GM19238 (cell line): Measurements from ENCODE around the gene IFNA2.
"Not testable (repeated sequence)": the region's sequence is repeated elsewhere in the genome, so short reads cannot be mapped to it uniquely, and the experiment has no call there.

Source experiments
- DNase-seq: peaks from one replicate; pipeline ENCODE4 v3.0.0; 2011; ENCODE audit warnings: low spot score; ENCODE audit not compliant: insufficient read length

The IFNA2 gene

GRCh38 chr9:21385131-21385670 is at the start of gene IFNA2:
Gene IFNA2, minus strand, starts transcription at chr9:21385398. Its CDS starts 69 bp downstream, at chr9:21385329.
- no peak for DNase-seq

DNA sequence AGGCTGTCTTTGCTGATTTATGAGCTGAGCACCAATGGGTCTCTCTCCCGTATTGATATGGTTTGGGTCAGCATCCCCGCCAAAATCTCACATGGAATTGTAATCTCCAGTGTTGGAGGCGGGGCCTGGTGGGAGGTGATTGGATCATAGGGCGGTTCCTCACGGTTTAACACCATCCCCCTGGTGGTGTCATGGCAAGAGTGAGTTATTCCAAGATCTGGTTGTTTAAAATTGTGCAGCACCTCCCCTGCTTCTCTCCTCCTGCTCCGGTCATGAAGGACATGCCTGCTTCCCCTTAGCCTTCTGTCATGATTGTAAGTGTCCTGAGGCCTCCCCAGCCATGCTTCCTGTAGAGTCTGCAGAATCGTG is 49.8 kb upstream of the IFNA2 start:
- DNase-seq = not testable (repeated sequence)

DNA sequence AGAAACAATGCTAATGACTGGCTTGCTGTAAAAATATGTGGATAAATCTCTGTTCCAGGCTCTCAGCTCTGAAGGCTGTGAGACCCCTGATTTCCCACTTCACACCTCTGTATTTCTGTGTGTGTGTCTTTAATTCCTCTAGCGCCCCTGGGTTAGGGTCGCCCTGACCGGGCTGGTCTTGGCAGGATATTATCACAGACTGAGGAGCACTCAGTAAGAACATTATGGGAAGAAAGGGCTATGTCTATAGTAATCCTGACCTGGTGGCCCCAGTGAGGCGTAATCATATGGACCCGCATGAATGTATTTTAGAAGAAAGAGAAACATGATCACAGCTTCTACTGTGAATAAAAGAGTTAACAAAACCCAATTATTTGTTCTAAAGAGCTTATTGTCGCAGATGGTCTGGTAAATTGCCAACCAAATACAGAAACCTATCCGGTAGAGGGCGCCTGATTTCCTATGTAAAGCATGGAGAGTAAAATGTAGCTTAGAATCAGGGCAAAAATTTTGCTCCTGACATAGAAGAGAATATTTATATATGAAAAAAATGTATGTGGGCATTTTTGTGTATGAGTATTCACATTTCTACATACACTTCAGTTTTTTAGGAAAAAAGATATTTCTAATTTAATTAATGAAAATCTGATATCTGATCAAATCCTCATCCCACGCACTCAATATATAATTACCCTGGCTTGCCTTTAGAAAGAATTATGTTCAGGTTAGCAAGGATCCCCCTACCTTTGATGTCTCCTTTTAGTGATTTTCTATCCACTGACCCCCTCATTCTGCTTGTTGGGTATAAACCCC is 49.2 kb upstream of the IFNA2 start:
- DNase-seq = no peak

DNA sequence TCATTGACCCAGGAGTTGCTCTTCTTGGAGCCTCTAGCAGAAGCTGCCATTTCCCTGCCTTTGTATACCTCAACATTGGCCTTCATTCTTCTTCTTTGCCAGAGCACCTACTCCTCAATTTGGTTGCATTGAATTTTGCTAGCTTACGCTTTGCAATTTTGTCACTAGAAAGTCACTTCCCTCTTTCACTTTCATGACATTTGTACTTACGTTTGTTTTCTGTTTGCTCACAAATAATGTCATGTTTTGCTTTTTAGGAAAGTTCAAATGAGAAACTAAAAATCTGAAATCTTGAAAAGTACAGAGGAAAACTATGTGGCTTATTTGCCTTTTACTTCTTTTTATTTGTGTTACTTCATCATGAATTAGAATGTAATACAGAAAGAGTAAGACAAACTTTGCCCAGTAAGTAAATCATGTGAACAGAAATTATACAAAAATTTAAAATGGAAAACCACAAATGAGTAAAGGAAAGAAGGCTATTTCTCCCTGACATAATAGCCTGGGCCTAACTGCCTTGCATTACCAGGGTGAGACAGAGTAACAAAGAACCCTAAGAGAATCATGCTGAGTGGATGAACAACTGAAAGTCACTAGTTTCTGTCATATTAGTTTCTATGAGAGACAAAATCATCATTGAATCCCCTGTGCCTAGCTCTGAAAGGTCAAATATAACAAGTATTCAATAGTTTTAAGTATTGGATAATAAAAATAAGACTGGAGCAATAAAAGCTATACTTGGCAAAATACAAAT is 47.7 kb upstream of the IFNA2 start:
- DNase-seq = no peak

GRCh38 chr9:21429191-21429590 is 44.0 kb upstream of the IFNA2 start:
- DNase-seq = no peak

DNA sequence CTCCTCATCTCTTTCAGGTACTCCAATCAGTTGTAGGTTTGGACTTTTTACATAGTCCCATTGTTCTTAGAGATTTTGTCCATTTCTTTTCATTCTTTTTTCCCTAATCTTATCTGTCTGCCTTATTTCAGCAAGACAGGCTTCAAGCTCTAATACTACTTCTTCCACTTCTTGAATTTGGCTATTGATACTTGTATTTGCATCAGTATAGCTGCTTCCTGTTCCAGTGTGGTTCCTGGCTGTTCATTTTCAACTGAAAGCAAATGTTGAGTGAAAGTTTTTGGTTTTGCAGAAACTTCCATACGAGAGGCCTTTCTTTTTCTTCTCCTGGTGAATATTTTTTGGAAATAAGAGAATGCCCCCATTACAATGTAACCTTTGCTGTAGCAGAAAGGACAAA is 43.0 kb upstream of the IFNA2 start:
- DNase-seq = no peak

DNA sequence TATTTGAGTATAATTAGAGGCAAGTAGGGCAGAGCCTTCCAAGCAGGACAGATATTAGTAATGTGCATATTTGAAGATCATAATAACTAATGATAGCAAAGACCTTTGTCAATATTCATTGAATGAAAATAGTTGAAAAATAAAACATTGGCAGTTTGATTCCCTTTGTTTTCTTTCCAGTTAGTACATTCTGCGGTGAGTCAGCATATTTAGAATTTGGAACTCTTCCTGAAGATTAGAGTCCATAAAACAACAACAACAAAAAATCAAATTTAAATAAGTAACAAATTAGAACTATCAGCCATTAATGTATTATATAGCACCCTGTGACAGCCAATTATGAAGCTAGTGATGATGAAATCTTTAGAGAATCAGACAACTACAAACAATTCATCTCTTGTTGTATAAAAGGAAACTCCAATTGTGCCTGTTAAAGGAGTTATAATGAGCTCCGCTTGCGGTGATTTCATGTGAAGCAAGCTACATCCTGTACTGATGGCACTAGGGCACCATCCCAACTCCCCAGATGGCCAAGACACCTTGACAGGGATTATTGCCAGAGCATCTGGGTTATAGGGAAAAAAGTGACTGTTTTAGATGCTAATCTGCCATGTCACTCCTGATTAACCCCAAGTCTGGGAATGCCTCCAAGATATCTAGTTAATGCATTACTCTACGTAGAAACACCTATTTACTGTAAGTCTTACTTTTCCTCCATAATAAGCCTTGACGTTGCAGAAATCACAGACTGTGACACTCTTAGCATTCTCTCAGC is 30.5 kb upstream of the IFNA2 start:
- DNase-seq = no peak

DNA sequence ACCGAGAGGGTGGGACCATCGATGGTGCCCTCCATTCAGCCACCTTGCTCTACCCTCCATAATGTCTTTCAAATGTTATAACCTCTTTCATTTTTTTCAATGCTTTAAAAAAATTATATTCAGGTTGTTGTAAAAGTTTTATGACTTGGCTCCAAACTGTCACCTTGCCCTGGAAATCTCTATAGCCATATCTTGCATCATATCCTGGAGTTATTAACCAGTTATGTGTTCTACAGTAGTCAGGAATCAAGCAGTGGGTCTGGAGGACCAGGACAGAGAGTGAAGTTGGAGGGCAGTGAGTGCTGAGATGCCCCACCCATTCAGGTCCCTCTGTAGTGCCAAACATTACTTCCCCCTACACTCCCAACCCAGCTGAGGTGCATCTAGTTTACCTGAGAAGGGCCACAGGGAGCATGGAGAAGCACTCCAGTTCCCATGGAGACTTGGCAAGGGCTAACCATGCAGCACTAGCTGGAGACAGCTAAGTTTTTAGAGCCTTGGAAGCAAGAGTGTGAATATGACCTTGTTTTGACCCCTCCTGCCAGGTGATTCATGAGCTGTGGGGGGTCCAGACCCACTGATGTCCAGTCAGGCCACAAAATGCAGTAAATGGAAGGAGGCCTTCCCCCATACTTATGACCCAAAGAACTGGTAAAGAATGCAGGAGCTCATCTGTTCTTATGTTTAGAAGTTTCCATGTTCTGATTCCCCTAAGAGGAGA is 29.2 kb upstream of the IFNA2 start:
- DNase-seq = no peak

- DNase-seq = no peak
Measured at GRCh38 chr9:21413624-21414023, 28.4 kb upstream of the IFNA2 start.

GRCh38 chr9:21413151-21413550 is 28.0 kb upstream of the IFNA2 start:
- DNase-seq = no peak

GRCh38 chr9:21412107-21412506 is 26.9 kb upstream of the IFNA2 start:
- DNase-seq = no peak

GRCh38 chr9:21408817-21409216 is 23.6 kb upstream of the IFNA2 start, which contains the start of gene IFNA8:
Gene IFNA8, plus strand, starts transcription at chr9:21409117. Its CDS starts 60 bp downstream, at chr9:21409177.
- no peak for DNase-seq

DNA sequence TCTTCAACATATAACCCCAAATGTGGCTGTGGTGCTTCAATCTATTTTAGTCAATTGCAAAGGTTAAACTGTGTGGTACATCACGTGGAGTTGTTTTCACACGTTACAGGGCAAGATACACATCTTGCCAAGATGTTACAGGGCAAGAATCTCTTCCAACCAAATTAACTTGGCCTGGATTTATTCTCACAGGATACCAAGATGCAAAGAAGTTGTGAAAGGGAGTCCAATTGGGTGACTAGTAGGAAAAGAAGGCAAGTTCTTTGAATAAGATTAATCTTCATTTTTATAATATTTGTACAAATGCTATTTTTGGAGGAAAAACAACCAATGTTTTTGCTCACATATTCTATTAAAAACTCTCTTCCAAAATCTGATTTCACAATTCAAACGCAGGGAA is 18.9 kb upstream of the IFNA2 start:
- DNase-seq = no peak

- no peak for DNase-seq
Measured at GRCh38 chr9:21402386-21403251, 17.4 kb upstream of the IFNA2 start.

GRCh38 chr9:21399956-21400355 is 14.8 kb upstream of the IFNA2 start:
- DNase-seq = no peak

DNA sequence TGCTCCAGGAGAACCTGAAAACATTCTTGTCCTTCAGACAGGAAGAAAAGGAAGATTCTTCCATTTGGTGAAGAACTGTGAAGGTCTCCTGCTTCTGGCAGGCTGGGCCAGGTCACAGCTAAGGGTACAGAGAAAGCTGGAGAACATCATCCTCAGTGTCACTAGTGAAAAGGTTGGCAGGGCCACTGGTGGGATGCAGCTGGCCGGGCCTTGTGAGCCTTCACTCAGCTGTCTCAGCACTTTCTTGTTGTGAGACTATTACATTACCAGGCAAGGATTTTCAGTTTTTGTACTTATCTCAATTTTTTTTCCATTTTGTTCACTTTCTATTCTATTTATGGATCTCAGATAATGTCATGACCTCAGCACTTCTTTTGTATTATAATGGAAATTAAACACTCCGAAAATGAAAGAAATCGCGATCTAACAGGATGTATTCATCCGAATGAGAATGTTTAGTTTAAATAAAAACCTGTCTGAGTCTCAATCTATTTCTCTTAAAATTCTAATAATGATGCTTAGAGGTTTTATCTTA is 13.8 kb upstream of the IFNA2 start:
- no peak for DNase-seq

GRCh38 chr9:21395778-21396717 is 10.8 kb upstream of the IFNA2 start:
- no peak for DNase-seq

GRCh38 chr9:21392270-21392669 is 7.1 kb upstream of the IFNA2 start:
- no peak for DNase-seq

- no peak for DNase-seq
Measured at GRCh38 chr9:21383627-21384026, 1.6 kb downstream of the IFNA2 start.
